Kidney (tissue), 14 donors: ENCODE results near the gene RBBP8NL. TPM values are rescaled to one million over a fixed set of nuclear protein-coding genes. Genes with fewer than 3 reads are reported as not detected.

Experiments used
- DNase-seq, 5 donors: peaks; one replicate each; pipeline ENCODE4 v3.0.0-alpha.2; 2013 to 2020
- FAIRE-seq: peaks from 2 replicates; lab custom pipeline; 2012; peaks lifted over from hg19 to GRCh38; lab: Jason Lieb, UNC
- H3K27ac ChIP-seq, 2 donors: one replicate each; pipeline ENCODE4 v1.7.0; 2013; ENCODE audit warnings: low read depth in 2 of 2, low read length in 2 of 2, inconsistent platforms in 1 of 2
- H3K27me3 ChIP-seq: one replicate; pipeline ENCODE4 v1.7.1; 2013; ENCODE audit warnings: low read length, inconsistent platforms; ENCODE audit not compliant: control insufficient read depth, insufficient read depth
- H3K36me3 ChIP-seq, 3 donors: one replicate each; pipeline versions ENCODE4 v1.7.0 to v1.7.1; 2013; ENCODE audit warnings: low read length in 3 of 3, control low read depth in 1 of 3, inconsistent platforms in 1 of 3; ENCODE audit not compliant: insufficient read depth in 3 of 3, control insufficient read depth in 2 of 3
- H3K4me1 ChIP-seq, 3 donors: one replicate each; pipeline versions ENCODE4 v1.7.0 to v1.7.1; 2013; ENCODE audit warnings: low read length in 3 of 3, inconsistent platforms in 1 of 3, low read depth in 1 of 3; ENCODE audit not compliant: control insufficient read depth in 2 of 3, insufficient read depth in 2 of 3
- H3K4me3 ChIP-seq, 3 donors: one replicate each; pipeline versions ENCODE4 v1.7.0 to v1.8.1; 2013; ENCODE audit warnings: low read length in 3 of 3, control low read depth in 1 of 3, inconsistent platforms in 1 of 3
- H3K9ac ChIP-seq, 3 donors: one replicate each; pipeline versions ENCODE4 v1.7.0 to v1.7.1; 2013; ENCODE audit warnings: low read length in 3 of 3, control low read depth in 1 of 3, inconsistent platforms in 1 of 3
- H3K9me3 ChIP-seq, 3 donors: one replicate each; pipeline versions ENCODE4 v1.7.0 to v1.7.1; 2013; ENCODE audit warnings: low read length in 3 of 3, control low read depth in 1 of 3, inconsistent platforms in 1 of 3; ENCODE audit not compliant: control insufficient read depth in 2 of 3, insufficient read depth in 1 of 3
- CTCF ChIP-seq: IDR thresholded peaks from 3 replicates; pipeline ENCODE4 v1.5.1; 2012; ENCODE audit warnings: mild to moderate bottlenecking, moderate library complexity, borderline replicate concordance; ENCODE audit not compliant: insufficient read depth; ENCODE audit errors: extremely low read depth
- intact Hi-C: fragments of 100-400 bp; cut with DNase I; formaldehyde crosslinking; loops from one replicate; pipeline ENCODE4 v1.11.1; 2022
- polyA plus RNA-seq: library from polyadenylated mRNA; stranded (reverse); fragments of 350-450 nt; fragmentation: Illumina TruSeq; extraction: RNeasy Lipid Tissue Mini Kit (QIAGEN cat#74804); gene quantifications from one replicate; pipeline ENCODE4 v1.2.3, GENCODE V29; 2014; ENCODE audit warnings: low read depth, low replicate concordance; ENCODE audit not compliant: insufficient read depth
- total RNA-seq: library from RNA; stranded (reverse); fragmentation: NEBNext Ultra II Directional; extraction: Animal tissue kit (Norgen Biotek cat#: 25700); gene quantifications from one replicate; pipeline ENCODE4 v1.2.1, GENCODE V29; 2021
- donor health status: control.
- donor health status: control.
- donor health status: control.
- donor health status: control.
- donor health status: control.
- donor health status: DM: yes; HTN: yes; CAD: no.
- donor health status: Normal renal cell carcinoma (clear cell type).

Gene RBBP8NL
- total and polyA plus RNA-seq, 2 donors from 2014 or later: 0.13 to 1.5 TPM

GRCh38 chr20:62361799-62362589 lies 65.3 kb downstream of the RBBP8NL start:
- peaks cover 0 to 72% (median 33%) of the 10 kb centered on the region in 3 donors for H3K4me1 ChIP-seq
- intact Hi-C loops: no loop called here
- FAIRE-seq: no peak
- H3K4me3 ChIP-seq: no peak overlapping the region
- no peaks in the 10 kb centered on the region for H3K9me3 ChIP-seq
- H3K36me3 ChIP-seq: no peaks in the 10 kb centered on the region
- peak overlapping the region; percentile 53 to 74 for H3K27ac ChIP-seq
- peak; percentile 74 to 91 (median 78) for DNase-seq
- no peak for TF ChIP-seq CTCF
- peak overlapping the region in 1 of 3 donors; percentile 51 for H3K9ac ChIP-seq
- no peaks in the 10 kb centered on the region for H3K27me3 ChIP-seq

- peak overlapping the region; percentile 53 to 74 for H3K27ac ChIP-seq
- intact Hi-C loops: no loop called here
- DNase-seq: peak in 3 of 5 donors; percentile 29 to 86 (median 64)
- H3K9ac ChIP-seq: peak overlapping the region in 1 of 3 donors; percentile 40
- no peak for TF ChIP-seq CTCF
- FAIRE-seq: no peak
- H3K9me3 ChIP-seq: no peaks in the 10 kb centered on the region
- H3K36me3 ChIP-seq: no peaks in the 10 kb centered on the region
- H3K27me3 ChIP-seq: no peaks in the 10 kb centered on the region
- H3K4me3 ChIP-seq: no peak overlapping the region
- H3K4me1 ChIP-seq: peaks cover 0 to 80% (median 42%) of the 10 kb centered on the region in 3 donors
Measured at GRCh38 chr20:62360854-62361798, 66.2 kb downstream of the RBBP8NL start.

Other genes starting within 250 kb of the RBBP8NL start
- gene MTG2, start 244.5 kb downstream of the RBBP8NL start, total RNA-seq: 36.1 TPM
- 45.2 TPM for gene MTG2, start 244.5 kb downstream of the RBBP8NL start, polyA plus RNA-seq
- gene HRH3, start 207.3 kb downstream of the RBBP8NL start, total RNA-seq: not detected
- gene HRH3, start 207.3 kb downstream of the RBBP8NL start, polyA plus RNA-seq: not detected
- 57.1 TPM for gene OSBPL2, start 189.0 kb downstream of the RBBP8NL start, total RNA-seq
- 20.4 TPM for gene OSBPL2, start 189.0 kb downstream of the RBBP8NL start, polyA plus RNA-seq
- 64.4 TPM for gene ADRM1, start 124.5 kb downstream of the RBBP8NL start, total RNA-seq
- 79.4 TPM for gene ADRM1, start 124.5 kb downstream of the RBBP8NL start, polyA plus RNA-seq
- gene LAMA5, start 60.2 kb downstream of the RBBP8NL start, total RNA-seq: 342 TPM
- gene LAMA5, start 60.2 kb downstream of the RBBP8NL start, polyA plus RNA-seq: 94.0 TPM
- 1,221 TPM for gene RPS21, start 40.4 kb downstream of the RBBP8NL start, total RNA-seq
- gene RPS21, start 40.4 kb downstream of the RBBP8NL start, polyA plus RNA-seq: 2,336 TPM
- 4.5 TPM for gene CABLES2, start 20.3 kb downstream of the RBBP8NL start, total RNA-seq
- 2.0 TPM for gene CABLES2, start 20.3 kb downstream of the RBBP8NL start, polyA plus RNA-seq
- gene GATA5, start 48.5 kb upstream of the RBBP8NL start, total RNA-seq: 1.0 TPM
- 6.9 TPM for gene GATA5, start 48.5 kb upstream of the RBBP8NL start, polyA plus RNA-seq
- 80.3 TPM for gene SLCO4A1, start 215.0 kb upstream of the RBBP8NL start, total RNA-seq
- 12.4 TPM for gene SLCO4A1, start 215.0 kb upstream of the RBBP8NL start, polyA plus RNA-seq